Chondrocyte (in vitro differentiated cells): ENCODE measurements around the gene ALS2CL. TPM values are rescaled to one million over a fixed set of nuclear protein-coding genes. Genes with fewer than 3 reads are reported as not detected.
A peak's percentile ranks its signal among the peaks of the same experiment; 100 is the strongest.
"Not testable (repeated sequence)": the region's sequence is repeated elsewhere in the genome, so short reads cannot be mapped to it uniquely, and the experiment has no call there.

ENCODE experiments used
- DNase-seq: peaks from one replicate; pipeline ENCODE4 v3.0.0; 2021; ENCODE audit warnings: mixed read lengths, low spot score
- H3K27ac Mint-ChIP-seq: one replicate; pipeline ENCODE4 v1.8.0; 2021; ENCODE audit warnings: mild to moderate bottlenecking, moderate library complexity, mixed read lengths; ENCODE audit not compliant: unreplicated experiment
- H3K27me3 Mint-ChIP-seq: 2 replicates; pipeline ENCODE4 v1.8.0; 2021; ENCODE audit warnings: low read depth, mixed read lengths
- H3K36me3 Mint-ChIP-seq: 2 replicates; pipeline ENCODE4 v1.8.0; 2021; ENCODE audit warnings: low read depth, mixed read lengths
- H3K4me1 Mint-ChIP-seq: 2 replicates; pipeline ENCODE4 v1.8.0; 2021; ENCODE audit warnings: low read depth, mild to moderate bottlenecking, mixed read lengths
- H3K4me3 Mint-ChIP-seq: one replicate; pipeline ENCODE4 v1.8.0; 2021; ENCODE audit warnings: mild to moderate bottlenecking, moderate library complexity, mixed read lengths; ENCODE audit not compliant: unreplicated experiment
- H3K9me3 Mint-ChIP-seq: 2 replicates; pipeline ENCODE4 v1.8.0; 2021; ENCODE audit warnings: low read depth, mixed read lengths
- CTCF ChIP-seq: fragments of 200-600 bp; sonication (generic); IDR thresholded peaks from 2 replicates; pipeline ENCODE4 v1.5.0; 2021; ENCODE audit warnings: antibody characterized with exemption, mild to moderate bottlenecking, moderate library complexity
- total RNA-seq: library from RNA; stranded (reverse); gene quantifications from 3 replicates; pipeline ENCODE4 v1.2.1, GENCODE V29; 2021

Gene ALS2CL
- total RNA-seq, 1 donor from 2014 or later, result 3.6 TPM

GRCh38 chr3:46705751-46706552 is 12.5 kb upstream of the ALS2CL start:
- Mint-ChIP-seq H3K27ac (no peak overlapping the region), H3K4me3 (no peak overlapping the region), H3K36me3 (no peaks in the 10 kb centered on the region), H3K4me1 (peaks cover 10% of the 10 kb centered on the region), H3K27me3 (peaks cover 10% of the 10 kb centered on the region), H3K9me3 (no peaks in the 10 kb centered on the region)
- peak; percentile 36 for TF ChIP-seq CTCF
- DNase-seq, result peak; percentile 77

GRCh38 chr3:46705022-46705530 is 11.6 kb upstream of the ALS2CL start:
- H3K27me3 Mint-ChIP-seq, result peaks cover 10% of the 10 kb centered on the region
- peak; percentile 83 for DNase-seq
- H3K4me1 Mint-ChIP-seq, result peaks cover 10% of the 10 kb centered on the region
- peak; percentile 98 for TF ChIP-seq CTCF
- H3K4me3 Mint-ChIP-seq, result no peak overlapping the region
- no peaks in the 10 kb centered on the region for H3K36me3 Mint-ChIP-seq
- H3K27ac Mint-ChIP-seq, result no peak overlapping the region
- no peaks in the 10 kb centered on the region for H3K9me3 Mint-ChIP-seq

GRCh38 chr3:46704346-46704745 is 10.9 kb upstream of the ALS2CL start:
- H3K9me3 Mint-ChIP-seq, H3K27ac Mint-ChIP-seq, H3K36me3 Mint-ChIP-seq, H3K4me3 Mint-ChIP-seq, H3K27me3 Mint-ChIP-seq: not testable (repeated sequence)
- DNase-seq, result peak; percentile 65
- H3K4me1 Mint-ChIP-seq, result peaks cover 10% of the 10 kb centered on the region

- peak; percentile 59 for DNase-seq
- Mint-ChIP-seq H3K9me3 (no peaks in the 10 kb centered on the region), H3K27me3 (peaks cover 8% of the 10 kb centered on the region), H3K4me1 (peaks cover 10% of the 10 kb centered on the region), H3K27ac (no peak overlapping the region), H3K4me3 (no peak overlapping the region), H3K36me3 (no peaks in the 10 kb centered on the region)
- TF ChIP-seq CTCF, result no peak
Measured at GRCh38 chr3:46703013-46703520, 9.6 kb upstream of the ALS2CL start.

GRCh38 chr3:46702246-46703012 is 8.9 kb upstream of the ALS2CL start:
- Mint-ChIP-seq H3K9me3 (no peaks in the 10 kb centered on the region), H3K27ac (no peak overlapping the region), H3K27me3 (peaks cover 8% of the 10 kb centered on the region), H3K4me3 (no peak overlapping the region), H3K4me1 (peaks cover 11% of the 10 kb centered on the region), H3K36me3 (no peaks in the 10 kb centered on the region)
- peak; percentile 68 for DNase-seq
- no peak for TF ChIP-seq CTCF
